Left renal pelvis (tissue), 4 donors: ENCODE data around the gene MYH3. TPM values are rescaled to one million over a fixed set of nuclear protein-coding genes. Genes with fewer than 3 reads are reported as not detected.

Experiments used
- polyA plus RNA-seq, 4 donors: library from polyadenylated mRNA; unstranded; fragments of 120-200 nt; gene quantifications; one replicate each; pipeline ENCODE4 v1.2.1, GENCODE V29; 2013; ENCODE audit not compliant: insufficient read length in 4 of 4

Gene MYH3
- polyA plus RNA-seq, 4 donors = 1.9 to 5.8 (median 2.4) TPM

Other genes with a start within 250 kb of the MYH3 start
- under 1 TPM; 0.31 to 0.79 (median 0.63) TPM for gene MYH8, start 235.4 kb downstream of the MYH3 start, polyA plus RNA-seq
- under 1 TPM in 3 of 4 donors, not detected in 1; 0.05 to 0.19 (median 0.19) TPM for gene MYH4, start 187.8 kb downstream of the MYH3 start, polyA plus RNA-seq
- gene MYH1, start 138.8 kb downstream of the MYH3 start, polyA plus RNA-seq = under 1 TPM in 2 of 4 donors, not detected in 2; 0.04 TPM
- gene MYH2, start 107.7 kb downstream of the MYH3 start, polyA plus RNA-seq = under 1 TPM in 2 of 4 donors, not detected in 2; 0.06 to 0.15 TPM
- gene SCO1, start 40.2 kb upstream of the MYH3 start, polyA plus RNA-seq = 10 to 100 TPM; 29.4 to 41.8 (median 38.4) TPM
- gene ADPRM, start 40.3 kb upstream of the MYH3 start, polyA plus RNA-seq = 10 to 100 TPM; 16.8 to 18.4 (median 18.1) TPM
- 10 to 100 TPM in 2 of 4 donors, 1 to 10 TPM in 2; 8.6 to 11.4 (median 10.1) TPM for gene TMEM220, start 72.7 kb upstream of the MYH3 start, polyA plus RNA-seq
- 1 to 10 TPM in 3 of 4 donors, under 1 TPM in 1; 0.14 to 9.4 (median 3.5) TPM for gene TMEM238L, start 146.8 kb upstream of the MYH3 start, polyA plus RNA-seq
- under 1 TPM; 0.06 to 0.66 (median 0.12) TPM for gene PIRT, start 180.8 kb upstream of the MYH3 start, polyA plus RNA-seq